NCI-H82 treated with DMSO at 0.1 percent for 48 hours (cell line): Measurements from ENCODE around the gene GAS7.
"Not testable (repeated sequence)": the region's sequence is repeated elsewhere in the genome, so short reads cannot be mapped to it uniquely, and the experiment has no call there.

Experiments used
- DNase-seq: peaks from one replicate; lab custom pipeline; 2025; ENCODE audit not compliant: unreplicated experiment; lab: John Stamatoyannopoulos, UW

The GAS7 gene

DNA sequence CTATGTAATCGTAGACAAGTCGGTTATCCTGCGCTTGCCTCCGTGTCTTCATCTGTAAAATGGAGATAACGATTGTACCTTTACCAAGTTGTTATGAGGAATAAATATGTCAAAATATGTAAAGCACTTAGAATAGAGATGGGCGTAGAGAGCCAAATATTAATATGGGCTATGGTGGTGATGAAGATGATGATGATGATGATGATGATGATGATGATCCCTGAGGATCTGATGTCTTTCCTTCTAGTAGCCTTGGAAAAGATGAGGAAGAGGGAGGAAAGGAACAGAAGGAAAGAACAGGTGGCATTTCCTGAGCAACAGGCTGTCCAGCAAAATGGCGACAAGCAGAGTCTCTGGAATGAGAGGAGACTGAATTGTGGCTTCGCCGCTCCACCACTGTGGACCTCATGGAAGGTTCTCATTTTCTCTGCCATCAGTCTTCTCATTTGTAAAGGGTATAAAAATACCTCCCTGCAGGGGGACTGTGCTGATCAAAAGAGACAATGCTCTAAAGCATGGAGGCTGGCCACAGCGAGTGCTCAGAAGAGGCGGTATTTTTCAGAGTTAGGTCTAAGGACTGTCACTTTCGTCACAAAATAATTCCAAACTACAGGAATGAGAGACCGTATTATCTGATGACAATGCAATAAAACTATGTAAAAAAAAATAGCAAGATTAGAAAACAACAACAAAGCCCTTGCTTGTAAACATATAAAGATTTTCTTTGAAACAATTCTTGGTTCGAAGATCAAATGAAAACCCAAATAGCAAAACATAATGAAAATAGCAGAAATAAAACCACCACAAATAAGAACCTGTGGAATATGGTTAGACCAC lies 276.2 kb downstream of the GAS7 start:
- DNase-seq, result no peak

DNA sequence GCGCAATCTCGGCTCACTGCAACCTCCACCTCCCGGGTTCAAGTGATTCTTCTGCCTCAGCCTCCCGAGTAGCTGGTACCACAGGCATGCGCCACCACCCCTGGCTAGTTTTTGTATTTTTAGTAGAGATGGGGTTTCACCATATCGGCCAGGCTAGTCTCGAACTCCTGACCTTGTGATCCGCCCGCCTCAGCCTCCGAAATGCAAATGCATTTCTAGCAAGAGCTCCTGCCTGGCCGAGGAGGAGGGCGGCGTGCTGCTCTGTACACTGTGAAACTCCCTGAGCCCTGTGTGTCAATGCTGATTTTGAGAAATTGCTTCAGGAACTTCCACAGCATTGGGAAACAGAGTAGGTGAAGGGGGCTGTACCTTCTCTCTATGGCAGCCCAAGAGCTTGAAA lies 277.2 kb downstream of the GAS7 start:
- not testable (repeated sequence) for DNase-seq

DNA sequence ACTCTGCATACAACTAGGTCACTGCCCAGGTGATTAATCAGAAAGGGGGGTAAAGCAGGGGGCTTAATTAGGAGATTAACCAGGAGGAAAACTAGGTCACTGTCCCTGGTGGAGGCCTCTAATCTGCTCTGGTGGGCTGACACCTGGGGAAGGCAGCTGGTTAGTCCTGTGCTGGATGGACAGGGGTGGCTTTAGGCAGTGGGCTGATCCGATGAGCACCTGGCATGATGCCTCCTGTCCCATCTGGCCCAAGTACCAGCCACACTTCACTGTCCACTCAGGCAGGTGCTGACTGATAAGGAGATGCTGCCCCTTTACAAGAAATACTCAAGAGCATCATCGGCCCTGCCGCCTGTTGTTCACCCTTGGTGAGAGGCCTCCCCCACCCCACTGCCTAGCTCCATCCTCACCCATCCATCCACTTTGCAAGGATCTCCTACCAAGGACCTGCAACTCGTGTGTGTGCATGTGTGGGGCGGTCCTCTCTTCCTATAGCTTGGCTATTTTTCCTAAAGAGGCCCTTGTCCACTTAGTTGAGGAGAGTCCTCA lies 279.5 kb downstream of the GAS7 start:
- DNase-seq, result peak; percentile 97

DNA sequence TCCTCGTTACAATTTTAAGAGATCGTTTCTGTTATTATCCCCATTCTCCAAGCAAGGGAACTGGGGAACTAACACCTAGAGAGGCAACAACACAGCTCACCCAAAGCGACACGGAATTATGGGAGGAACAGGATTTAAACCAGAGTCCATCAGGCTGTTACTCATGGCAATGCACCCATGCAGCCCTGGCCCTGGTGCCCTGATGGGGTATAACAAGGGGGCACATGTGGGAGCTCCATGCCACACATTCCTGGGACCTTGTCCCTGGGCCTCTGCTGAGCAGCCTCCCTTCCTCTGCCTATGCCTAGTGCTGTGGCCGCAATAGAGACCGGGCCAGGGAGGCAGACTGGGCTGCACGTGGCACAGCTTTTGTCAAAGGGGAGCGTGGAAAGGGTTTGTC lies 280.1 kb downstream of the GAS7 start:
- DNase-seq, result no peak

DNA sequence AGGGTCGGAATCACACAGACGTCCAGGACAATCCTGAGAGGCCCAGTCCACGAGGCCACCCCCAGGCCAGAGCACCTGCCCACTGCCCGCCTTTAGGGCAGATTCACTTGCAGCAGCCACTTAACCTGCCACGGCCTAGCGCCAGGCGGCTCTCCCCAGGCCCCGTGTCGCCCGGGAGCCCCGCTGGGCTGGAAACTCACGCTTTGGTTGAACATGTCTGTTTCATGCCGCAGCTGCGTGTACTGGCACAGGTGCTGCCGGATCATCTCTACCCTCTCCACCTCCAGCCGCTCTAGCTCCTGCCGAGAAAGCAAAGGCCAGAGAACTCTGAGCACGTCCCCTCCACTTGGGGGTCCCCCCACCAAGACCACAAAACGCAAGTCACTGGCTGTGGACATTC lies 280.6 kb downstream of the GAS7 start:
- no peak for DNase-seq

DNA sequence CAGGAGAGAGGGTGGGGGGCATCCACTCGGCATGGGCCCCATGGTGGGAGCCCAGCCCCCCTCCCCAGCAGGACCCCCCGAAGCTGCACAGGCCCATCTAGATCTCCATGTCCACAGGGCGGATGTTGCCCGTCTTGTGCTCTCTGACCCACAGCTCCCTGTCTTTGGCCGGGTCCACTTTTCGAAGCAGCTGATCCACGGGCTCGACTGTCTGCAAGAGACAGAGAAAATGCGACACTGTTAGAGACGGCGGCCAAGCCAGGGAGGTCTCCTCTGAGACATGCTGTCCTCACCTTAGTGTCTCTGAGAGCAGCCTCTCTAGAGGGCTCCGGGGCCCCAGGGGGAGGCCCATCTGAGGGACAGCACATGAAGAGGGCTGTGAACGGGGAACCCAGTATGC lies 281.3 kb downstream of the GAS7 start:
- DNase-seq, result no peak

DNA sequence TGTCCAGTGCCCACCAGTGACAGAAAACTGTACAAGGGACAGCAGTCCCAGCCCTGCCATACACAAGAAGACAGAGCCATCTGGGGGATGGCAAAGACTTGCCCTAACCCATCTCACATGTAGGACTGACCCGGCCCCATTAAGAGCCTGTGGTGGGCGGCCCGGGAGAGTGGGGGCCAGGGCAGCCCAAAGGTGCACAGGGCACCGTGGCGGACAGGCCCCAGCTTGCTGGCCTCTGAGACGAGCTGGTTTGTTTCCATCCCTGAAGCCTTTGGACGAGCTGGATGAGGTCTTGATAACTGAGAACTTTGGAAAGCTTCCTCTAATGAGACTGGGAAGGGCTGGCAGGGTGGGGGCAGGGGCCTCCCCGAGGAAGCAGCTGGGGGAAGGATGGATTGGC lies 282.3 kb downstream of the GAS7 start:
- no peak for DNase-seq

DNA sequence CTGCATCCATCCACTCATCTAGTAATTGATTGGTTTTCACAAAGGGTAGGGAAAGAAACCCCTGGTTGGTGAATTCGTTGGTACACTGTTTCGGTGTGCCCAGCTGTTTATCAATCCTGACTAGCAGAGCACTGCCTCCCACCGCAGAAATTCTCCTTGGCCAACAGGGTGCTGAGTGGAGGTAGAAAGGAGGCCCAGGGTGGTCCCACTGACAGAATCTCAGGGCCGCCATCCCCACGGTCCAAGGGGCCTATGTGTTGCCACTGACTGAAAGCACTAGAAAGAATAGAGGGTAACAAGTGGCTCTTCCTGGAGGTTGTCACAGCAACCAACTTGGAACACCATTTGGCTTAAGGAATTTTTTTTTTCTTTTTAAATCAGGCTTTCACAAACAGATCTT lies 284.9 kb downstream of the GAS7 start:
- no peak for DNase-seq

DNA sequence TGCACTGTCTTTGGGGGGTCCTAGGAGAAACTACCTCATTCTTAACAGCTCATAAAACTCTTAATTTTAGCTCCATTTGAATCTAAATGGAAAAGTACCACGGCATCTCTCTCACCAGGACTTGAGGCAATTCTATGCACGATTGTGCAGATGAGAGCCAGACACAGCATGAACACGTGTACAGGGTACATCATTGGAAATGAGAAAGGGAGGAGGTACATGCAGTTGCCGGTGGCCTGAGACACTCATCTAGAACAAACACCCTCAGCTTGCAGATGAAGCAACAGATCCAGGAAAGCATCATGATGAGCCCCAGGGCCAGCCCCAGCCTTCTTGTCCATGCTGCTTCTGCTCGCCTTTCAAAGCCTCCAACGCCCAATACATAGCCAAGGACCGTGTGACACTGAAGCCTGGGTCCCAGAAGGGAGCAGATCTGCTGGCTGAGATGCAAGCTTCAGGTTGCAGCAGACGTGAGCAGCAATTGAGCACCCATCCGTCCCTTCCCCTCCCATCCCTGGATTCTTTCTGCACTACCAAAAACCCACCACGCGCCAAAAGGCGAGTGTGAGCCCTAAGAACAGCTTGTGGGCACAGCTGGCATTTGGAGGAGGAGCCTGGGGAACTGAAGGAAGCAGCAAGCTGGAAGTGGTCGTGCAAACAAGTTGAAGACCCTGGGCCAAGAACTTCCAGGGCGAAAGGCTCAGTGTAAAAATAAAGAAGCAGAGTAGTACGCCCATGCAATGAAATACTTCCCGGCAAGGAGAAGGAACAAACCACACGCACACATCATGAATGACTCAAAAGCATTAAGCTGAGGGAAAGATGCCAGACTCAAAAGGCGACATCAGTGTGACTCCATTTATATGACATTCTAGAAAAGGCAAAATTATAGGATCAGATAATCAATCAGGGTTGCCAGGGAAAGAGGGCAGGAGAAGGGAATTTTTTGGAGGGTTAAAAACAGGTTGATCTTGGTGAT lies 286.0 kb downstream of the GAS7 start:
- no peak for DNase-seq

DNA sequence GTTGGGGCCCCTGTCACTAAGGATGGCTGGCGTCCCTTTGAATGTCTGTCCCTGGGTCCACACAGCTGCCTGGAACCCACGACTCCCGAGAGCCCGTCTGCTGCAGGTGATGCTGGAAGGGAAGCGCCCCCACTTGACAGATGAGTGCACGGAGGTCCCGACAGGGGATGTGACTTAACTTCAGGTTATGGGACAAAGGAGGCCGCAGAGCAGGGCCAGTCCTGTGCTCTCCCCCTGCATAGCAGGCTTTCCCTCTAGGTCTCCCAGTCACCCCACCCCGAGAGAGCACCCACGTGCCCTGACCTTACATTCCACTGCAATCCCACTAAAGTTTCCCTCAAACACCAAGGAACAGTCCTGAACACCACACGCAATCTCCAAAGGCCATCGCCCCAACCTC lies 287.3 kb downstream of the GAS7 start:
- DNase-seq, result no peak

DNA sequence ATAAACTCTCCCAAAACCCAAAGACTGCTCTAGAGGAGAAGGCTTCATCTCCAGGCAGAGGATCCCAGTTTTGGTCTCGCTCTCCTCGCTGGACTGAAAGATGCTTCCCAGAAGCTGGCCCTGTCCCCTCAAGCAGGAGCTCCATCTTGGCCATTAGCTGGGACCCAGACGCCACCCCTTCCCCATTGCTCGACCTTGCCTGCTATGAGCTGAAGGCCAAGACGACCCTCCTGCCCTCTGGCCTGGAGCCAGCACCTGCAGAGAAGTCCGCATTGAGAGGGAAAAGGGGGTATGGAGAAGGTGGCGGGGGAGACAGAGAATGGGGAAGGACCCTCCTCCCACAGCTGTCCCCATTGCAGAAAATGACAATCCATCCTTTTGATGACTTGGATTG lies 289.8 kb downstream of the GAS7 start:
- DNase-seq, result no peak

DNA sequence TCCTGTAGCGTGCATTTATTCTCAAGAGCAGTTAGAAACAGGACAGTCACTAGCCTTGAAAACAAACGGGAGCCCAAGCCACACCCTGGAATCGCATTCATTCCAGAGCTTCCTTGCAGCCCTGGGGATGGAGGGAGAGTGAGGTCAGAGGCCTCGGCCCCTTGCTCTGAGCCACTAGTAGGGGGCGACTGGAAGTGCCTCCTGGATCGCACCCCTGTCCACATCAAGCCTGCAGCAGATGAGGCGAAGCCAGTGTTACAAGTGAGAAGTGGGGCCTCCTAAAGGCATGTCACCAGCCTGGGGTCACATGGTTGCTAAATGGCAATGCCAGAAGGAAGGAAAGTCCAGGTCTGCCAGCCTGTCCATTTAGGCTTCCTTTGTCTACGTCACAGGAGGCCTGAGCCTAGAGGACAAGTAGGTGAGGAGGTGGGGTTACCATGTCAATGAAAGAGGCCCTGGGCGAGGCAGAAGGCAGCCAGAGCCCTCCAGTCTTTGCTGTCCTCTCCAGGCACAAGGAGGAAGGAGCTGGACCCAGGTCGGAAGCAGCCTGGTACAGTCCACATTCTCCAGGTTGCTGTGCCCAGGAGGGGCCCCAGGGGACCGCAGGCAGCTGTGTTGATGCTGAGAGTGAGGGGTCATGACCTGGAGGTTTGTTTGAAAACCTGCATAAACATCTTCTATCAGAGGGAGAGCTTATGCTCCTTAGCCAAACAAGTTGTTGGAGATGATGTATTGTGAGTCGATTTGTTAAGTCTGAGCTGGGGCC lies 290.3 kb downstream of the GAS7 start:
- no peak for DNase-seq

DNA sequence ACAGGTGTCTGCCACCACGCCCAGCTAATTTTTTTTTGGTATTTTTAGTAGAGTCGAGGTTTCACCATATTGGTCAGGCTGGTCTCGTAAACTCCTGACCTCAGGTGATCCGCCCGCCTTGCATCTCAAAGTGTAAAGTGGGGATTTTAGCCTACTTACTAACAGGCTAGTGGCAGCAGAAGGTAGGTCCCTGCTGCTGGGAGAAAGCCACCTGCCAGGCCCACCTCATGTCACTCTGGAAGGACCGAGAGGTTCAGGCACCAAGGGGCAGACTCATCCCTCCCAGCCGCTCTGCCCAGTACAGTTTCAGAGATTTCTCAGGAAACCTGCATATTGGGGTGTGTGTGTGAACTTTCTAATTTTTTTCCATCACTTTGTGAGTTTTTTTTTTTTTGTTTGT lies 291.3 kb downstream of the GAS7 start:
- DNase-seq, result no peak

DNA sequence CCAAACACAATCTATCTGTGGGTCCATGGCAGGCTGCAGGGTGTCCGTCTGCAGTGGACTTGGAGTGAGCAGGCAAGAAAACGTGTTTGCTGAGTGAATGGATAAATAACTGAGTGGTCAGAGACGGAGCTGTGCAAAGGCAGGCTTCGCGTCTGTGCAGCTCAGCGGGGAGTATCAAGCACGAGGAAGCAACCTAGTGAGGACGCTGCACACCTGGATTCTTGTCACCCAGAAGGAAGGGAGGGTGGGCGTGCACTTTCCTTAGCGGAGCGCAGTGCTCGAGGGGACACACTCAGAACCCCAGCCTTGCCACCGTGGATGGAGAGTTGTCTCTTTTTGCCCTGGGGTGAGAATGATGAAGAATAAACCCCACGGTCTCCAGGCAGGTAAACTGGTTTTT lies 291.8 kb downstream of the GAS7 start:
- DNase-seq, result no peak

DNA sequence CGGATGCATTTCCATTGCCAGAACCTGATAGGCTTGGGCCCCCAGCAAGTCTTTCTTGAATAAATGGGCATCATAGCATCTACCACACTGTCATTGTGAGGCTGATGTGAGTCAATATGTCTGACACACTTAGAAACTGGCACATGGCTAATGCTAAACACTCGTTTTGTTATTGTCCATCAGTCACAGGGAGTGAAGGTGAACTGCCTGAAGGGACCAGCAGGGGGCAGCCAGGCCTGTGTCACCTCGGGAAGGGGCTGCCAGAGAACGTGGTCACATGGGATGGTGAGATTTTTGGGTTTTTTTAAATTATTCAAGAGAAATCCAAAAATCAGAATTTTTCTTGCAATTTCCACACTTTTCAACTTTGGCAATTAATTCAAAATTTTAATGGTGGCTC lies 292.5 kb downstream of the GAS7 start:
- no peak for DNase-seq

DNA sequence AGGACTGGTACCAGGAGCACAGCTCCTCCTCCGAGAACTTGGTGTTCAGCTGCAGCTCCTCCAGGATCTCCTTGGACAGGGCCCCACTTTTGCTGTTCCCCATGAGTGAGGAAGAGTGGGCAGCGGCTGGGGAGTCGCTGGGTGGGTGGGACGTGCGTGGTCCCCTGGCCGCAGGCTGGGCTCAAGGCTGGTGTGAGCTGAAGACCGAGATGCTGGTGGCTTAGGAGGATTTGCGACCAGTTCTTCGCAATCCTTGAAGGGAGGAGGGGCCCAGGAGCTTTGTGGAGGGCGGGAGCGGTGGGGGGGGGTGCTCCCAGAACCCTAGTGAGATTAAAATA lies 293.4 kb downstream of the GAS7 start, which contains the start of gene RCVRN:
Gene RCVRN, minus strand, starts transcription at position 194 of the 338 bp plus-strand sequence. Its CDS starts 91 bp downstream, at position 103.
- no peak for DNase-seq

DNA sequence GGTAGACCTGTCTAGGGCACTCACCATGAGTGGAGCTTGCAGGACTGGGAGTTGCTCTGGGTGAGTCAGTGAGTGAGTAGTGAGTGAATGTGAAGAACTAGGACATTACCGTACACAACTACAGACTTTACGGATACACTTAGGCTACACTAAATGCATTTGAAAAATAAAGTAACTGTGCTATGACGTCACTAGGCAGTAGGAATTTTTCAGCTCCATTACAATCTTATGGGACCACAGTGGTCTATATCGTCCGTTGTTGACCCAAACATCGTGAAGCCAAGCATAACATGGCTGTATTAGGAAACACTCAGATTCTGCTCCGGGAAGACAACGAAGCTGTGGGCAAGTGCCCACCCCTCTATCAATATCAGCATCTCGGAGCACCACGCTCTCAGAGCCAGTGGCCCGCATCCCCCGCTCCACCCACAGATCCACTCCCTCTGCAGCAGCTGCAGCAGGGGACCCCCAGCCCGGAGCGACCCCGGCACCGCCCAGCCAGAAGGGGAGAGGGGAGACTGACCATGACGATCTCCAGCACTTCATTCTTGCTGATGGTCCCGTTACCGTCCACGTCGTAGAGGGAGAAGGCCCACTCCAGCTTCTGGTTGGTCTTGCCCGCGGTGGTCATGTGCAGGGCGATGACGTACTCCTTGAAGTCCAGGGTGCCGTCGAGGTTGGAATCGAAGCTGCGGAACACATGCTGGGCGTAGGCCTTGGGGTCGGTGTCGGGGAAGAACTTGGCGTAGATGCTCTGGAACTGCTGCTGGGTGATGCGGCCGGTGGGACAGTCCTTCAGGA lies 293.9 kb downstream of the GAS7 start:
- no peak for DNase-seq

DNA sequence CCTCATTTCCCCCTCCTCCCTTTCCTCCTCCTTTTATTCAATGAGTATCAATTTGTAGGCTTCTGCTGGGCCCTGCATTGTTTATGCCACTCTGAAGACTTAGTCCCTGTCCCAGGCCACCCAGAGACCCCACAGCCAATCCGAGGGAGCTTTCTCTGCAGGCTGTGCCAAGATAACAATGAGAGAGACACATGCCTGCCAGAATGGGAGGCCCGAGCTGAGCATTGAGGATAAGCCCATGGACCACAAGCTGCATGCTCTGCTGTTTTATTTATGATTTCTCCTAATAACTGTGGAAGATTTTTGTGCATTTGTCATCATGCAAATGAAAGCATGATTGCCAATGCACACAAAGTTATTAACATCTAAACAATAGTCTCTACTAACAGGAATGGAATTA lies 296.3 kb downstream of the GAS7 start:
- DNase-seq, result no peak

DNA sequence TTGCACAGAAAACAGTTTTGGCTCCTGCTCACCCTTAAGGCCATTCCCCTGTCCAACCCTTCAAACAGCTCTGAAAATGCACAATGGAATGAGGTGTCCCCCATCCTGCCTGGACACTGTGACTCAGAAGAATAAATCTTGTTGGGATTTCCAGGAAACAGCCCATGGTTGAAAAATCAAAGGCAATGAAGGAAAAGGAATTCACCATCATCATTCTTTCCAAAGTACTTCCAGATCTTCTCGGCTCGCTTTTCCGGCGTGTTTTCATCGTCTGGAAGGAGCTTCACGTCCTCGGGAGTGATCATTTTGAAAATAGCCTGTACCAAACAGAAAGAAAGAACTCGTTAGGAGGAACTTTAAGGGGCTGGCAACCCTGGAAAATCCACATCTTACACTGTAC lies 297.6 kb downstream of the GAS7 start:
- DNase-seq, result no peak

DNA sequence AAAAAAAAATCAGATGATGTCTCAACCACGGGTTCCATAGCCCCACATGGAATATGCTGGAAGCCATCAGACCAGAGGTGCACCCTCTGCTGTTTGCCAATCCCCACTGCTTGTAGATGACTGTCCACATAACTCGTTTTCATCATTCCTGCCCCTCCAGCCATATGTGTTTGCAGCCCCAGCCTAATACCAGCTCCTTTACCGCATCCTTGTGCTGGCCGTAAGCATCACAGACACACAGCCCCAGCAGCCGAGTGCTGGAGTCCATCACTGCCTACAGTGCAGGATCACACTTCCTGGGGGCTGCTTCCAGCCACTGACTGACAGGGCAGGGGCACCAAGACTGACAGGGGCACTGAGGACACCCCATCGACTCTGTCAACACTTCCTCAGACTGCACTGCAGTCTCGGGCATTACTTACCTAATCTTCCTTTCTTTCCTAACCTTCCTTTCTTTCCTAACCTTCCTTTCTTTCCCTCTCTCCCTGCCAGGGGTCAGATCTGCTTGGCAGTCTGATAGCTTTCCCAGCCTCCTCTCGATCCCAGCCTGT lies 298.3 kb downstream of the GAS7 start:
- DNase-seq, result no peak
